AG10803 (cell line): Measurements from ENCODE around the gene MYO1A.
"Not testable (repeated sequence)": the region's sequence is repeated elsewhere in the genome, so short reads cannot be mapped to it uniquely, and the experiment has no call there.

Experiments
- DNase-seq: peaks from one replicate; pipeline ENCODE4 v3.0.0; 2010; ENCODE audit warnings: low read depth
- H3K4me3 ChIP-seq: 2 replicates; pipeline ENCODE4 v1.5.1; 2011; ENCODE audit warnings: mild to moderate bottlenecking, low read length, control low read depth
- CTCF ChIP-seq: conservative IDR thresholded peaks from 2 replicates; pipeline ENCODE4 v1.5.1; 2011; ENCODE audit warnings: mild to moderate bottlenecking, low read length, control low read depth, inconsistent platforms

Gene MYO1A

GRCh38 chr12:57033431-57033830 lies 16.5 kb downstream of the MYO1A start:
- no peak for DNase-seq
- H3K4me3 ChIP-seq, result no peak overlapping the region
- TF ChIP-seq CTCF, result no peak

- H3K4me3 ChIP-seq, result no peak overlapping the region
- DNase-seq, result no peak
- TF ChIP-seq CTCF, result no peak
These were observed 18.1 kb downstream of the MYO1A start for GRCh38 chr12:57031789-57032188.

- no peak for DNase-seq
- no peak for TF ChIP-seq CTCF
- no peak overlapping the region for H3K4me3 ChIP-seq
These were observed 18.7 kb downstream of the MYO1A start for GRCh38 chr12:57031138-57031725.

GRCh38 chr12:57029457-57029856 lies 20.5 kb downstream of the MYO1A start:
- no peak for DNase-seq
- H3K4me3 ChIP-seq, result no peak overlapping the region
- TF ChIP-seq CTCF, result no peak

- no peak for DNase-seq
- no peak for TF ChIP-seq CTCF
- no peak overlapping the region for H3K4me3 ChIP-seq
These were observed 22.1 kb downstream of the MYO1A start for GRCh38 chr12:57027805-57028153.

- TF ChIP-seq CTCF, result no peak
- no peak for DNase-seq
- no peak overlapping the region for H3K4me3 ChIP-seq
These were observed 22.7 kb downstream of the MYO1A start for GRCh38 chr12:57027011-57027804.

- no peak overlapping the region for H3K4me3 ChIP-seq
- no peak for DNase-seq
- no peak for TF ChIP-seq CTCF
These were observed 24.7 kb downstream of the MYO1A start for GRCh38 chr12:57025196-57025595.

GRCh38 chr12:57022324-57022723 lies 27.6 kb downstream of the MYO1A start:
- H3K4me3 ChIP-seq, DNase-seq: not testable (repeated sequence)
